ENCODE results near the gene TARBP1.

- TF ChIP-seq CTCF (IDR thresholded peaks at IDR 0.05), result no peak
- TF ChIP-seq POLR2AphosphoS5 (IDR thresholded peaks at IDR 0.05; ENCODE audit: insufficient read depth in 1 of 2, low read depth in 1 of 2), result no peak
Measured at GRCh38 chr1:234467821-234468220, 11.2 kb downstream of the TARBP1 start.

Data from vagina (tissue), 2 donors.